ENCODE data around the gene CCDC152.
"Not testable (repeated sequence)": the region's sequence is repeated elsewhere in the genome, so short reads cannot be mapped to it uniquely, and the experiment has no call there.

CCDC152 gene

DNA sequence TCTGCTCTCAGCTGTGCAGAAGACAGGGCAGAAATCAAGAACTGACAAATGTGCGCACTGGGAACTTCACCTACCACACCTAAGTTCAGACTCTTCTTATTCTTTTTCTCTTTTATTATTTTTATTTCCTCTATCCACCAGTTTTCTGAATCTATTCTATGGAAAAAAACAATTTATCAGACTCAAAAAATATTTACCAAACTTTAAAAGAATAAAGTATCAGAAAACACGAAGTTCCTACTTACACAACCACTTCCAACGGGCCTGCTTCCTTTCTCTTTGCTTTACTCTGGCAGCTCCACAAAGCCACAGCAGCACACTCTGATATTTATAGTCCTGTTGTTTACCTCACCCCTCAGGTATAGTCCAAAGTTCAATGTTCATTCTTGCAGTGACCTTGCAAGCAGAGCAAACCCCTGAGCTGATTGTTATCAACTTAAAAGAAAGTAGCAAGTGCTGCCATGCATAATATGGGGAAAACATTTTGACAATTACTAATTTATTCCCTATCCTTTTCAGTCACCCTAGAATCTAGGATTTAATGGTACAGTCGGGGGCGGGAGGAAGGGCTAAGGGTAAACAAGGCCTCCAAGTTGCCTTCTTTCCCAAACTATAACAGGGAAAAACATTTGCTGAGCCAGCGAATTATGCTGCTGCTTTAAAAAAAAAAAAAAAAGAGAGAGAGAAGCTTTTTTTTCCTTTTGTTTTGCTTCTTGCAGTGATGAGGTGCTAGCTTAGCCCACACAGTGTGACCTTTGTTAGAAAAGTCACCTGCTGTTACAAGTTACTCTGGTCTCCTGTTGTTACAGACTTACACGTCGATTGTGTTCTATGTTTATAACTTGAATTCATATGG, 55.2 kb downstream of the CCDC152 start, which contains the start of gene SELENOP:
SELENOP (minus strand) TSS at position 302 of the 856 bp plus-strand sequence. CDS start 3,539 bp downstream, outside the sequence.
- no peak within 1 kb of the TSS for H3K27ac Mint-ChIP-seq
- no peaks in the 10 kb centered on the region for H3K36me3 Mint-ChIP-seq (ENCODE audit: low read depth)
- no peaks in the 10 kb centered on the region for H3K9me3 Mint-ChIP-seq
- no peaks in the 10 kb centered on the region for H3K27me3 Mint-ChIP-seq (ENCODE audit: low read depth)
- no peak within 1 kb of the TSS for H3K4me3 Mint-ChIP-seq
- no peaks in the 10 kb centered on the region for H3K4me1 Mint-ChIP-seq (ENCODE audit: low read depth)
- no peak for DNase-seq (ENCODE audit: low spot score)

- Mint-ChIP-seq H3K36me3 (ENCODE audit: low read depth) (no peaks in the 10 kb centered on the region), H3K27ac (no peak overlapping the region), H3K9me3 (no peaks in the 10 kb centered on the region), H3K4me3 (no peak overlapping the region), H3K4me1 (ENCODE audit: low read depth) (no peaks in the 10 kb centered on the region), H3K27me3 (ENCODE audit: low read depth) (no peaks in the 10 kb centered on the region)
- DNase-seq (ENCODE audit: low spot score) = no peak
These were observed 56.0 kb downstream of the CCDC152 start for GRCh38 chr5:42812620-42813019.

DNA sequence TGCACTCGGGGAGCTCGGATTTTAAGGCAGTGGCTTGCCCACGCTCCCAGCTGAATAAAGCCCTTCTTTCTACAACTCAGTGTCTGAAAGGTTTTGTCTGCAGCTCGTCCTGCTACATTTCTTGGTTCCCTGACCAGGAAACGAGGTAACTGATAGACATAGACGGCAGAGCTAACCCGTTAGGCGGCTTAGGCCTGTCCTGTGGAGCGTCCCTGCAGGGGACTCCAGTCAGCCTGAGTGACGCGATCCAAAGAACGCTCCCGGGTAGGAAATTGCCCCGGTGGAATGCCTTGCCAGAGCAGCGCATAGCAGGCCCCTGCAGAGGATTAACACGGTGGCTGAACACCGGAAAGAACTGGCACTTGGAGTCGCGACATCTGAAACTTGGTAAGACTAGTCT, 56.9 kb downstream of the CCDC152 start:
- H3K4me1 Mint-ChIP-seq (ENCODE audit: low read depth) = no peaks in the 10 kb centered on the region
- H3K36me3 Mint-ChIP-seq (ENCODE audit: low read depth) = no peaks in the 10 kb centered on the region
- H3K9me3 Mint-ChIP-seq = no peaks in the 10 kb centered on the region
- no peak for DNase-seq (ENCODE audit: low spot score)
- H3K4me3 Mint-ChIP-seq = no peak overlapping the region
- H3K27me3 Mint-ChIP-seq (ENCODE audit: low read depth) = no peaks in the 10 kb centered on the region
- H3K27ac Mint-ChIP-seq = no peak overlapping the region

- H3K36me3 Mint-ChIP-seq (ENCODE audit: low read depth); H3K27me3 Mint-ChIP-seq (ENCODE audit: low read depth); H3K4me1 Mint-ChIP-seq (ENCODE audit: low read depth); H3K9me3 Mint-ChIP-seq; H3K27ac Mint-ChIP-seq; DNase-seq (ENCODE audit: low spot score); H3K4me3 Mint-ChIP-seq: not testable (repeated sequence)
These were observed 59.9 kb downstream of the CCDC152 start for GRCh38 chr5:42816546-42816945.

DNA sequence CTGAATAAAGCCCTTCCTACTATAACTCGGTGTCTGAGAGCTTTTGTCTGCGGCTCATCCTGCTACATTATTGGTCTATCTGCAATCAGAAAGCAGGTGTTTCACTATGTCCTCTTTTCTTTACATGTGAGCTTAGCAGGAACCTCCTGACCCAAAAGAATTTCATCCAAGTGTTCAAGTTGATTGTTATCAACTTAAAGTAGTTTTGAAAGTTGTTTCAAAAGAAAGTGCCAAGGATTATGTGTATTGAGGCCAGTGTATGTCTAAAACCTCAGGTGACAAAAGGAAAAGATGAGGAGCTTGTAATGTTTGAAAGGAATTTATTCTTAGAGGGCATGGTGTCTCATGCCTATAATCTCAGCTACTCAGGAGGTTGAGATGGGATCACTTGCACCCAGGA, 63.1 kb downstream of the CCDC152 start:
- peaks cover 3% of the 10 kb centered on the region for H3K27me3 Mint-ChIP-seq (ENCODE audit: low read depth)
- no peaks in the 10 kb centered on the region for H3K4me1 Mint-ChIP-seq (ENCODE audit: low read depth)
- no peaks in the 10 kb centered on the region for H3K36me3 Mint-ChIP-seq (ENCODE audit: low read depth)
- no peak overlapping the region for H3K27ac Mint-ChIP-seq
- H3K4me3 Mint-ChIP-seq = no peak overlapping the region
- no peak for DNase-seq (ENCODE audit: low spot score)
- no peaks in the 10 kb centered on the region for H3K9me3 Mint-ChIP-seq

GRCh38 chr5:42822548-42822947, 65.9 kb downstream of the CCDC152 start:
- no peak for DNase-seq (ENCODE audit: low spot score)
- H3K4me1 Mint-ChIP-seq (ENCODE audit: low read depth) = no peaks in the 10 kb centered on the region
- no peak overlapping the region for H3K4me3 Mint-ChIP-seq
- H3K36me3 Mint-ChIP-seq (ENCODE audit: low read depth) = no peaks in the 10 kb centered on the region
- no peak overlapping the region for H3K27ac Mint-ChIP-seq
- no peaks in the 10 kb centered on the region for H3K9me3 Mint-ChIP-seq
- peaks cover 6% of the 10 kb centered on the region for H3K27me3 Mint-ChIP-seq (ENCODE audit: low read depth)

- Mint-ChIP-seq H3K36me3 (ENCODE audit: low read depth) (no peaks in the 10 kb centered on the region), H3K4me1 (ENCODE audit: low read depth) (no peaks in the 10 kb centered on the region), H3K27me3 (ENCODE audit: low read depth) (peaks cover 7% of the 10 kb centered on the region), H3K9me3 (no peaks in the 10 kb centered on the region), H3K4me3 (no peak overlapping the region), H3K27ac (no peak overlapping the region)
- DNase-seq (ENCODE audit: low spot score) = no peak
These were observed 67.8 kb downstream of the CCDC152 start for GRCh38 chr5:42824347-42824976.

- H3K36me3 Mint-ChIP-seq (ENCODE audit: low read depth) = no peaks in the 10 kb centered on the region
These were observed 69.0 kb downstream of the CCDC152 start for GRCh38 chr5:42825422-42826148.

GRCh38 chr5:42826757-42827515, 70.3 kb downstream of the CCDC152 start:
- Mint-ChIP-seq H3K4me1 (ENCODE audit: low read depth) (no peaks in the 10 kb centered on the region), H3K4me3 (no peak overlapping the region), H3K9me3 (no peaks in the 10 kb centered on the region), H3K27me3 (ENCODE audit: low read depth) (peaks cover 6% of the 10 kb centered on the region), H3K27ac (no peak overlapping the region), H3K36me3 (ENCODE audit: low read depth) (no peaks in the 10 kb centered on the region)
- DNase-seq (ENCODE audit: low spot score) = no peak

More at GRCh38 chr5:42825422-42826148, 69.0 kb downstream of the CCDC152 start:
- Mint-ChIP-seq H3K4me1 (ENCODE audit: low read depth) (no peaks in the 10 kb centered on the region), H3K27me3 (ENCODE audit: low read depth) (peaks cover 7% of the 10 kb centered on the region), H3K27ac (no peak overlapping the region), H3K4me3 (no peak overlapping the region), H3K9me3 (no peaks in the 10 kb centered on the region)
- no peak for DNase-seq (ENCODE audit: low spot score)

- no peak overlapping the region for H3K27ac Mint-ChIP-seq
- H3K4me1 Mint-ChIP-seq (ENCODE audit: low read depth) = no peaks in the 10 kb centered on the region
- H3K4me3 Mint-ChIP-seq = no peak overlapping the region
- peaks cover 4% of the 10 kb centered on the region for H3K27me3 Mint-ChIP-seq (ENCODE audit: low read depth)
- H3K9me3 Mint-ChIP-seq = no peaks in the 10 kb centered on the region
- no peak for DNase-seq (ENCODE audit: low spot score)
- no peaks in the 10 kb centered on the region for H3K36me3 Mint-ChIP-seq (ENCODE audit: low read depth)
These were observed 72.1 kb downstream of the CCDC152 start for GRCh38 chr5:42828671-42829070.

- no peaks in the 10 kb centered on the region for H3K4me1 Mint-ChIP-seq (ENCODE audit: low read depth)
- no peak overlapping the region for H3K4me3 Mint-ChIP-seq
- H3K27ac Mint-ChIP-seq = no peak overlapping the region
- H3K27me3 Mint-ChIP-seq (ENCODE audit: low read depth) = peaks cover 4% of the 10 kb centered on the region
- no peak for DNase-seq (ENCODE audit: low spot score)
- H3K9me3 Mint-ChIP-seq = no peaks in the 10 kb centered on the region
- H3K36me3 Mint-ChIP-seq (ENCODE audit: low read depth) = no peaks in the 10 kb centered on the region
These were observed 74.3 kb downstream of the CCDC152 start for GRCh38 chr5:42830924-42831323.

- DNase-seq (ENCODE audit: low spot score) = no peak
- H3K4me1 Mint-ChIP-seq (ENCODE audit: low read depth) = no peaks in the 10 kb centered on the region
- no peak overlapping the region for H3K4me3 Mint-ChIP-seq
- H3K36me3 Mint-ChIP-seq (ENCODE audit: low read depth) = no peaks in the 10 kb centered on the region
- peaks cover 4% of the 10 kb centered on the region for H3K27me3 Mint-ChIP-seq (ENCODE audit: low read depth)
- no peak overlapping the region for H3K27ac Mint-ChIP-seq
- H3K9me3 Mint-ChIP-seq = no peaks in the 10 kb centered on the region
These were observed 75.4 kb downstream of the CCDC152 start for GRCh38 chr5:42832060-42832459.

DNA sequence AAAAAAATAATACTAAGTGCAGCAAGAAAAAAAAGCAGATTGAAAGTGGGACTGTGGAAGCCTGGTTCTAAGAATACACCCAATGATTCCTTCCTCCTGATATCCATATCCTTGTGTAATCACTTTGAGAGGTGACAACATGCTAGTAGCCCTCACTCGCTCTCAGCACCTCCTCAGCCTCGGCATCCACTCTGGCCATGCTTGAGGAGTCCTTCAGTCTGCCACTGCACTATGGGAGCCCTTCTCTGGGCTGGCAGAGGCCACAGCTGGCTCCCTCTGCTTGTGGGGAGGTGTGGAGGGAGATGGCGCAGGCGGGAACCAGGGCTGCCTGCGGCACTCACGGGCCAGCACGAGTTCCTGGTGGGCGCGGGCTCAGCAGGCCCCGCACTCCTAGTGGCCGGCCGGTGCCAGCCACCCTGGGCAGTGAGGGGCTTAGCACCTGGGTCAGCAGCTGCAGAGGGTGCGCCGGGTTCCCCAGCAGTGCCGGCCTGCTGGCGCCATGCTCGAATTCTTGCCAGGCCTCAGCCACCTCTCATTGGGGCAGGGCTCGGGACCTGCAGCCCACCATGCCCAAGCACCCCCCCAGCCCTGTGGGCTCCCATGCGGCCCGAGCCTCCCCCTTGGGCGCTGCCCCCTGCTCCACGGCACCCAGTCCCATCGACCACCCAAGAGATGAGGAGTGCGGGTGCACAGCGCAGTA, 79.6 kb downstream of the CCDC152 start:
- no peaks in the 10 kb centered on the region for H3K36me3 Mint-ChIP-seq (ENCODE audit: low read depth)
- H3K4me3 Mint-ChIP-seq = no peak overlapping the region
- H3K4me1 Mint-ChIP-seq (ENCODE audit: low read depth) = no peaks in the 10 kb centered on the region
- no peaks in the 10 kb centered on the region for H3K9me3 Mint-ChIP-seq
- DNase-seq (ENCODE audit: low spot score) = no peak
- H3K27ac Mint-ChIP-seq = no peak overlapping the region
- peaks cover 5% of the 10 kb centered on the region for H3K27me3 Mint-ChIP-seq (ENCODE audit: low read depth)
